ENCODE results near the gene HOXD9.

The HOXD9 gene

GRCh38 chr2:176124947-176125771, 2.6 kb downstream of the HOXD9 start:
- no peak for DNase-seq

DNA sequence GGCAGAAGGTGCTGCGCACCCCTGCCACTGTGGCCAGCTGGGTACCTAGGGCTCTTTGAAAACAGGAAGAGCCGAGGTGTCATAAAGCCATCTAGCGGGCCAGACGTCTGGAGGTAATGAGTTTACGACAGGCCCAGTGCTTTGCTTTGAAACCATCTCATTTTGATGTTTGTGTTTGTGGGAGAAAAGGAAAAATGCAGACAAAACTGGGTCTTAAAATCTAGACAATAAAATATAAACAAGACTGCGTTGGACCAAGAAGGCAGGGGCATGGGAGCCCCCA, 3.2 kb downstream of the HOXD9 start:
- no peak for DNase-seq

DNA sequence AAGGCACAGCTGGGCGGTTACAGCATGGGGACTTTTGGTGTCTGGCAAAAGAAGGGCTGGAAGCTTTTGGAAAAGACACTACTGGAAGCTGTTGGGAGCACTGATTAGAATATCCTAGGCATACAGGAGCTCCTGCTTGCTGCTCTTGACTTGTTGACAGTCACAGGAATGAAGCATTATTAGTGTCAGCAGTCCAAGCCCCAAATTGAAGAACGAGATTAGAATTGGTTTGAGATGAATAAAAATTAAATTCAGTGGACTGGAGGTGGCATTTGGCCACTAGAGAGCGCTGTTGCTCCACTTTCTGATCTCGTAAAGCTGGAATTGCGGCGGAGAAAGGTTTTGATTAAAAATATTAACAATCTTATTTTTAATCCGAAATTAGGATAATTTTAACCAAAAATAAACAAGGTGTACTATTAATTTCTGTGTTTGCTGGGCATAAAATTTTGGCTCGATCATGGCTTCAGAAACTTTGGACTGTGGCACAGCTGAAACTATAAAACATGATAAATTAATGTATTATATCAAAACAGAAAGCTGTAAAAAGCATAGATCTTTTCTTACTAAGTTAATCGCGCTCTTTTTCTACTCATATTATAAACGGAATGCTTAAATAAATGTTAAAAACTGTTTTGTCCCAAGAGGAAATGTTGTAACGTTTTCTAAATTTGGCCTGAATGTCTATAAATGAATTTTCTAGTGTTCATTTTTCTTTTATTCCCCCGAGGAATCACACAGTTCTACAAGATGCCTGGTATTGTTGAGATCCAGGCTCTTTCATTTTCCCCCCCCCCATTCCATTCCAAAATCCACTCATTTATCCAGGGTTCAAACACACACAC, 4.6 kb downstream of the HOXD9 start:
- peak in 5 of 14 donors; percentile 24 to 55 (median 40) for DNase-seq

GRCh38 chr2:176127774-176128072, 5.2 kb downstream of the HOXD9 start:
- DNase-seq = no peak

DNA sequence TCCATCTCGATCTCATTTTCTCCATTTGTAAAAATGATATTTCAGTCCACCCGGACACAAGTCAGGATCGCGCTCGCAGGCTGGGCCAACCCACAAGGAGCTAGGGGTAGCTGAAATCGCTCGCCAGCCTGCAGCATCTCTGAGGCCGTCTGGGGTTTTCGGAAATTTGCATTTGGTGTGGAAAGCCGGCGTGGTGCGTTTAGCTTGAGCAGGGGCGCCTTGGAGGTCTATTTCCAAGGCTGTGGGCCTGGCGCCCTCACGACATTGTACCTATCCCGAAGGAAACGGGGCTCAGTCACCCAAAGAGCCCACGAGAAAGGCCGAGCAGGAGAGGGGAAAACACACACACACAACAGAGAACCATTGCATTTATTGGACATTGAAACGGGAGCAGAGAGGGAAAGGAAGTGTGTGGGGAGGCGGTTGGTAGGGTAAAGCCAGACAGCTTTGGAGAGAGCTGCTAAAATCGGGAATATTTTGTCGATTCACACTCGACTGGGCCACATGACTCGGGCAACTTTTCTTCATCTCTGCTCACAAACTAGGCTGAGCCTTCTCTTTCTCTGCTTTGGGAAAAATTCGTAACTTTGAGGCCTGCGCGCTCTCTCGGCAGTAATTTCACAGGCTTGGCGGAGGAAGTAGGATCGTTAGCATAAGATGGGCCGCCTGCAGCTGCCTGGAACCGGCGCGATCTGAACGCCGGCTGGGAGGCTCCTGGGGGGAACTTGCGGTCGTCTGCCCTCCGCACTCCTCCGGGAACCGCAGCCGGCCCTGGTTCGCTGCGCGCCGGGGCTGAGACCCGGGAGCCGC, 5.9 kb downstream of the HOXD9 start:
- DNase-seq = no peak

DNA sequence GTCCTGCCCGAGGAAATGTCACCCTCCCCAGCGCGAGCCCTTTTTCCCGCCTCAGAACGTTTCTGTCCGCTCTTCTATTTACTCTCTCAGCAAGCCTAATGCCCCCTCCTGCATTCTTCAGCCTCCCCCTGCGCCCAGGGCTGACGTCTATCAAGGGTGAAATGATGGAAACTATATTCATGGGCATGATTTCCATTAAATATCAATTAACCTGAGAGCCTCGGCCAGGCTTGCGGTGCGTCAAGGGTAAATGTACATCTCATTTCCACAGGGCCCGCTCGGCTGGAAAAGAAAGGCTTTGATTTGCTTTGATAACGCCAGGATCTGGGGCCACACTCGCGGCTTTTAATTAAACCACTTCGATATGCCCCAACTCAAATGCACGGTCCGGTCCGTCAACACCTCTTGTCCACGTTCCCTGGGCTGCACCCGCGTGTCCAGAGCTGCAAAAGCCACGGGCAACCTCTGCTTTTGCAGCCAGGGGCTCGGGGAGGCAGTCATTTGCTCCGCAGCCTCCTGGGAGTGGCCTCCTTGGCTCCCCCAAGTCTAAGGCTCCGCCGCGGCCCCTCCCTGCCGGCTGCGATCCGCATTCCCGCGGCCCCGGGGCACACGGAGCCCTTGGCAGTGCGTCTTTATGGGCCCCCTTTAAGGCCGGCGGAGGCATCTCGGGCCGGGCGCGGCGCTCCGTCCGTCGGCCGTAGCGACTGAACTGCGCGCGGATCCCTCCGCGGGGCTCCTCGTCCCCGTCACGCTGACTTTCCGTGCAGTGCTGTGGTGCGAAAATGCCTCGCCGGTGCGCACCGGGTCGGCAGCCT, 6.7 kb downstream of the HOXD9 start, which contains the start of gene HOXD8:
Gene HOXD8 (plus strand): TSS at position 724 of the 815 bp plus-strand sequence. CDS start 662 bp downstream, outside the sequence.
- DNase-seq = peak in 4 of 14 donors; percentile 30 to 50 (median 44)

GRCh38 chr2:176129813-176130146, 7.3 kb downstream of the HOXD9 start:
- peak in 2 of 14 donors; percentile 42 to 57 for DNase-seq

DNA sequence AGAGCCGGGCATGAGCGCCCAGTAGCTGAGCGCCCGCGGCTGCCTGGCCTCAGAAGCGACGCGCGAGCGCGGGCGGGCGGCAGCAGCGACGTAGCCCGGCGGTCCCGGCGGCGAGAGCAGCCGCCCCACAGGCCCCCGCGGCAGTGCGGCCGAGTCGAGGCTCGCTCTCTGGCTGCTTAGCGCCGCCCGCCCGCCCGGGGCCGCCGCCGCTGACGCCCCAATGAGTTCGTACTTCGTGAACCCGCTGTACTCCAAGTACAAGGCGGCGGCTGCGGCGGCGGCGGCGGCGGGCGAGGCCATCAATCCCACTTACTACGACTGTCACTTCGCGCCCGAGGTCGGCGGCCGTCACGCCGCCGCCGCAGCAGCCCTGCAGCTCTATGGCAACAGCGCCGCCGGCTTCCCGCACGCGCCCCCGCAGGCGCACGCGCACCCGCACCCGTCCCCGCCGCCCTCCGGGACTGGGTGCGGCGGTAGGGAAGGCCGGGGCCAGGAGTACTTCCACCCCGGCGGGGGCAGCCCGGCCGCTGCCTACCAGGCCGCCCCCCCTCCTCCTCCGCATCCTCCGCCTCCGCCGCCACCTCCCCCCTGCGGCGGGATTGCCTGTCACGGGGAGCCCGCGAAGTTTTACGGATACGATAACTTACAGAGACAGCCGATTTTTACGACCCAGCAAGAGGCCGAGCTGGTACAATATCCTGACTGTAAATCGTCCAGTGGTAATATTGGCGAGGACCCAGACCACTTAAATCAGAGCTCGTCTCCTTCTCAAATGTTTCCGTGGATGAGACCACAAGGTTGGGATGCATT, 7.8 kb downstream of the HOXD9 start:
- DNase-seq = peak in 2 of 14 donors; percentile 8 to 57

- no peak for DNase-seq
These were observed 8.7 kb downstream of the HOXD9 start for GRCh38 chr2:176130957-176131847.

DNA sequence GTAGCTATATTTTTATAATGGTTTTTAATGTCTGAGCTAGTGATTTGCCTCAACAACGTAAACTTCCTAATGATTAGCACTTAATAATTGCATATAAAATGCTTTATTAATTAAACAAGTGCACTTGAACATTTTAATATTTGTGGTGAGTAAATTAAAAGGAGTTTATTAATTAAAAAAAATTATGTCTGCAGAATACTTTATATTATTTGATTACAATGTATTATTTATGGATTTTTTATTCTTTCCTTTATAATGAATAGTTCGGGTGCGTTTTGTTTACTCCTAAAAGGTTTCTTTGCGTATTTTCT, 9.3 kb downstream of the HOXD9 start:
- no peak for DNase-seq

- DNase-seq = no peak
These were observed 10.0 kb downstream of the HOXD9 start for GRCh38 chr2:176132205-176133171.

DNA sequence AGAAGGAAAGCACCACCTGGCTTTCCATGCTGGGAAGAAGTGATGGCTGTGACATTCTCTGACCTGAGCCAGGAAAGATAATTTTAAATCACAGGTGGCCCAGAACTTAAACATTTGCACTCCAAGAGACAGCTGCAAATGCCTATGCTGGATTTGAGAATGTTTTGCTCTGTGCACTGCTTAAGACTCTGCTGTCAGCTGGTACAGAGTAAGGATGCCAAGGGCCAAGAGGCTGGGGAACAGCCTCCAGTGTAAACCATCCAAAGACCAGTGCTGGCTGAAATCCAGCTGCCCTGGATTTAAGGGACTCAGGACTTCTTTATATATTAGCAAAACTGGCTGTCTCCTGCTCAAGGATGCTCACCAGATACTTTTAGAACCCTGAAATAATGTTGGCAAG, 10.9 kb downstream of the HOXD9 start:
- DNase-seq = peak in 1 of 14 donors; percentile 13

GRCh38 chr2:176134035-176134434, 11.5 kb downstream of the HOXD9 start:
- DNase-seq = no peak

DNA sequence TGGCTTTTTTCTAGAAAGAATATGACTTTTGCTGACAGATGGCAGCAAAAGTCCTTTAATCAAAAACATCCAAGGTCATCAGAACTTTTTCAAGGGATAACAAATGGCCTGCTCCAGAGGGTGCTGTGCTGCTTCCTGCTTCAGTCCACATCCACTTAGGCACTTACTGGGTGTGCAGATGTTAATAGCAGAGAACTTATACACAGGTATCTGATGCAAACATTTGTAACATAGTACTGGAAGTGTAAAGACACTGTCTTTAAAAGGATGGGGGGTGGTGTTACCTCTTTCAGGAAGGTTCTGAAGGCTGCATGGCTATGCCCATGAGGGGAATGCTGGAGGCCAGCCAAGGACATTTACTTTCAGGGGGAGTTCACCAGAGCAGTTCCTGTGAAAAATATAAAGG, 12.5 kb downstream of the HOXD9 start:
- DNase-seq = no peak

DNA sequence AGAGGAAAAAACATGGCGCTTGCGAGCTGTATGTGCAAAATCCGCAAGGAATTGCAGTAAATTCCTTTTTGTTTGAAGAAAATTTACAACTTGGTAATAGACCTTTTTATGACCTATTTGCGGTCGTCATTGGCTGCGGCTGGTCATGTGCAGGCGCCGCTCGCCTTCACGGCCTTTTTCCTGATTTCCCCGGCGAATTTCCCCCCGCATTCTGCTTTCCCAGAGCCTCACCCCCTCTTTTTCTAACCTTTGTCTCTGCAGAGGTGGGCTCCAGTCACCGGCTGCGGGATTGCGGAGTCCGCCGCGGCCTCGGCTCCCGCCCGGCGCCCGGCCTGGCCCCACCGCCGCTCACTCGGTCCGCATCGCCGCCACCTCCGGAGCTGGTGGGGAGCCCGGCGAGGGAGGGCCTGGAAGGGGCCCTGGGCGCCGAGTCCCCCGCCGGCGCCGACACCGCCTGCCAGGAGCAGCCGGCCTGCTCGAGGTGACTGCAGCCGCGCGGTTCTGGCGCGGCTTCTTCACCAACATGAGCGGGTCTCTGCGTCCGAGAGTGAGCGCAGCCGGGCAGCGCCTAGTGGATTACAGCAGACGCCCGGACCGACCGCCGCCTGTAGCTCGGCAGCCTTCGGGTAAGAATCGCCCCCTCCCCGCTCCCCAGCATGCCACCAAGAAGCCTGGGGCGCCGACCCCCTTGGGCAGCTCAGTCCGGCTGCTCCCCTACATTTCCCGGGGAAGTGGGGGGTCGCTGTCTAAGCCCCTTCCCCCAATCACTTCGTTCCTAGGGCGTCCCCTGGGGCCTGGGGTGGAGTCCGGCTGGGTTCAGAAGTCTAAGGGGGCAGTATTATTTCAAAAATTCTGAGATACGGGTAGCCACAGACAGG, 14.1 kb downstream of the HOXD9 start:
- peak in 2 of 14 donors; percentile 21 to 25 for DNase-seq

DNA sequence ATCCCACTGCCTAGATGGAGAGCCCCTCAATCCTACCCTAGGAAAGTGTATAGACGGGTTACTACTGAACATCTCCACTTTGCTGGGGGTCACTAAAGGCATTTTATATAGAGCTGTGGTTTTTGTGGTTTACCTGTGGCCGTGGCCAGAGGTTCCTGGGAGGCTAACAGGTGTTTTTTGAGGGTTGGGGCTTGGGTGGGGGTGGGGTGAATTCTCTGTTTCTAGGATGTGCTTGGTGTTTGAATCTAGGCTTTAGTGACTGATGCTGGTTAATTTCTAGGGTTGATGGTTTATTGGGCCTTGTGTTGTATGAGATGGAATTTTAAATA, 14.7 kb downstream of the HOXD9 start:
- no peak for DNase-seq

GRCh38 chr2:176137906-176138305, 15.4 kb downstream of the HOXD9 start:
- DNase-seq = no peak

- DNase-seq = no peak
These were observed 16.0 kb downstream of the HOXD9 start for GRCh38 chr2:176138526-176138922.
